GM18508 (cell line): ENCODE data around the gene RABGAP1.
A peak's percentile ranks its signal among the peaks of the same experiment; 100 is the strongest.

Experiments used
- ATAC-seq: cut with Tn5 transposase; IDR thresholded peaks from one replicate; pipeline ENCODE4 v1.9.1; 2021; ENCODE audit warnings: moderate number of reproducible peaks; ENCODE audit not compliant: insufficient read depth, unreplicated experiment

RABGAP1 gene

GRCh38 chr9:122941582-122942234 lies 888 bp downstream of the RABGAP1 start:
- no peak for ATAC-seq

GRCh38 chr9:122944960-122945888 lies 4.4 kb downstream of the RABGAP1 start:
- no peak for ATAC-seq

GRCh38 chr9:122946461-122947005 lies 5.7 kb downstream of the RABGAP1 start:
- ATAC-seq = no peak

- ATAC-seq = no peak
Measured at GRCh38 chr9:122948313-122948712, 7.5 kb downstream of the RABGAP1 start.

GRCh38 chr9:122949696-122950095 lies 8.9 kb downstream of the RABGAP1 start:
- ATAC-seq = no peak

- no peak for ATAC-seq
Measured at GRCh38 chr9:122950263-122950662, 9.4 kb downstream of the RABGAP1 start.

- no peak for ATAC-seq
Measured at GRCh38 chr9:122951056-122951455, 10.2 kb downstream of the RABGAP1 start.

- ATAC-seq = no peak
Measured at GRCh38 chr9:122954253-122954691, 13.5 kb downstream of the RABGAP1 start.

- ATAC-seq = no peak
Measured at GRCh38 chr9:122955961-122956360, 15.1 kb downstream of the RABGAP1 start.

- ATAC-seq = no peak
Measured at GRCh38 chr9:122961139-122961538, 20.3 kb downstream of the RABGAP1 start.

- ATAC-seq = no peak
Measured at GRCh38 chr9:122975196-122975595, 34.4 kb downstream of the RABGAP1 start.

GRCh38 chr9:122978601-122979000 lies 37.8 kb downstream of the RABGAP1 start:
- ATAC-seq = no peak

- ATAC-seq = no peak
Measured at GRCh38 chr9:122986010-122986409, 45.2 kb downstream of the RABGAP1 start.

GRCh38 chr9:122988141-122988540 lies 47.3 kb downstream of the RABGAP1 start:
- ATAC-seq = no peak

- ATAC-seq = peak; percentile 58
Measured at GRCh38 chr9:122988920-122989621, 48.3 kb downstream of the RABGAP1 start.

GRCh38 chr9:122991370-122991830 lies 50.6 kb downstream of the RABGAP1 start:
- ATAC-seq = no peak

- ATAC-seq = no peak
Measured at GRCh38 chr9:122996586-122996985, 55.8 kb downstream of the RABGAP1 start.

- no peak for ATAC-seq
Measured at GRCh38 chr9:122998448-122998847, 57.6 kb downstream of the RABGAP1 start.

GRCh38 chr9:123000371-123001068 lies 59.7 kb downstream of the RABGAP1 start:
- ATAC-seq = no peak

- no peak for ATAC-seq
Measured at GRCh38 chr9:123002754-123003153, 61.9 kb downstream of the RABGAP1 start.
